Endothelial cell of umbilical vein (primary cell): Measurements from ENCODE around the gene RAD51B. TPM values are rescaled to one million over a fixed set of nuclear protein-coding genes. Genes with fewer than 3 reads are reported as not detected.

Source experiments
- BruUV-seq: library from RNA; stranded (reverse); fragments of 400-500 nt; replicated peaks from 2 replicates; lab custom pipeline; 2021; lab: Mats Ljungman, UMichigan
- CTCF ChIA-PET: fragments of 300-600, 350-600 bp; sonication (Branson Sonifier 250); formaldehyde crosslinking; loops from one replicate; lab custom pipeline; 2021; ENCODE audit warnings: antibody characterized with exemption, inconsistent platforms; lab: Charles Lee
- POLR2A ChIA-PET: fragments of 300-600, 350-600 bp; sonication (Branson Sonifier 250); formaldehyde crosslinking; loops from one replicate; lab custom pipeline; 2021; ENCODE audit warnings: antibody characterized with exemption, inconsistent platforms; lab: Charles Lee
- DNase-seq: peaks from one replicate; pipeline ENCODE4 v3.0.0-alpha.2; 2011; ENCODE audit warnings: low read depth, low spot score
- FAIRE-seq: peaks from 2 replicates; lab custom pipeline; 2011; peaks lifted over from hg19 to GRCh38; lab: Jason Lieb, UNC
- H2AFZ ChIP-seq: 2 replicates; pipeline ENCODE4 v1.6.0; 2012; ENCODE audit warnings: low read depth, low read length, control low read depth, inconsistent platforms
- H3K27ac ChIP-seq: 2 replicates; pipeline ENCODE4 v1.5.1; 2011; ENCODE audit warnings: low read depth, mild to moderate bottlenecking, control low read depth, low read length, moderate library complexity; ENCODE audit not compliant: insufficient read depth
- H3K27me3 ChIP-seq, 2 experiments: 2 replicates each; pipeline versions ENCODE4 v1.6.0 to v1.6.1; 2011; ENCODE audit warnings: low read length in 2 of 2, mixed read lengths in 1 of 2; ENCODE audit not compliant: control insufficient read depth in 2 of 2, insufficient read depth in 2 of 2
- H3K36me3 ChIP-seq, 2 experiments: 2 replicates in 1 of 2; 3 replicates in 1 of 2; pipeline ENCODE4 v1.5.1; 2011; ENCODE audit warnings: low read length in 2 of 2, mild to moderate bottlenecking in 1 of 2, moderate library complexity in 1 of 2; ENCODE audit not compliant: control insufficient read depth in 2 of 2, insufficient read depth in 2 of 2; ENCODE audit errors: extremely low read depth in 1 of 2
- H3K4me1 ChIP-seq: 3 replicates; pipeline ENCODE4 v1.5.1; 2011; ENCODE audit warnings: mild to moderate bottlenecking, low read length; ENCODE audit not compliant: control insufficient read depth, insufficient read depth; ENCODE audit errors: extremely low read depth
- H3K4me2 ChIP-seq: 2 replicates; pipeline ENCODE4 v1.6.1; 2011; ENCODE audit warnings: low read length, control low read depth, mixed read lengths; ENCODE audit not compliant: insufficient read depth
- H3K4me3 ChIP-seq, 3 experiments: fragments of 200-600 bp in 1 of 3; sonication (generic), shearing (Covaris generic) in 1 of 3; replicated peaks in 1 of 3; 2 replicates each; pipeline ENCODE4 v1.5.1; 2011 to 2016; ENCODE audit warnings: control low read depth in 3 of 3, low read length in 3 of 3, mild to moderate bottlenecking in 2 of 3, inconsistent platforms in 1 of 3, low read depth in 1 of 3, moderate library complexity in 1 of 3; ENCODE audit not compliant: insufficient read depth in 1 of 3
- H3K79me2 ChIP-seq: 2 replicates; pipeline ENCODE4 v1.6.0; 2012; ENCODE audit warnings: low read length, inconsistent platforms; ENCODE audit not compliant: control insufficient read depth, insufficient read depth
- H3K9ac ChIP-seq: replicated peaks from 2 replicates; pipeline ENCODE3; 2011; ENCODE audit warnings: low read length, control low read depth; ENCODE audit not compliant: insufficient read depth; ENCODE audit errors: extremely low read depth
- H3K9me1 ChIP-seq: replicated peaks from 3 replicates; pipeline ENCODE4 v1.6.0; 2011; ENCODE audit warnings: mild to moderate bottlenecking, low read length; ENCODE audit not compliant: control insufficient read depth, insufficient read depth; ENCODE audit errors: extremely low read depth
- H3K9me3 ChIP-seq: replicated peaks from 2 replicates; pipeline ENCODE4 v1.5.1; 2012; ENCODE audit warnings: low read length, inconsistent platforms; ENCODE audit not compliant: control insufficient read depth, insufficient read depth
- H4K20me1 ChIP-seq: replicated peaks from 2 replicates; pipeline ENCODE3; 2011; ENCODE audit warnings: mild to moderate bottlenecking, low read length; ENCODE audit not compliant: control insufficient read depth, insufficient read depth; ENCODE audit errors: extremely low read depth
- CTCF ChIP-seq, 2 donors: IDR thresholded peaks; 1 replicate in 1 of 2; 2 replicates in 1 of 2; pipeline ENCODE4 v1.5.1; 2011; ENCODE audit warnings: low read length in 2 of 2, mild to moderate bottlenecking in 2 of 2, moderate library complexity in 2 of 2, control low read depth in 1 of 2, inconsistent platforms in 1 of 2, low read depth in 1 of 2; ENCODE audit not compliant: insufficient read depth in 1 of 2; ENCODE audit errors: extremely low read depth in 1 of 2
- EZH2 ChIP-seq: IDR thresholded peaks from 2 replicates; pipeline ENCODE4 v1.6.1; 2012; ENCODE audit warnings: borderline replicate concordance, low read depth, mild to moderate bottlenecking, moderate library complexity, low read length, inconsistent platforms; ENCODE audit not compliant: severe bottlenecking
- FOS ChIP-seq: IDR thresholded peaks from 2 replicates; pipeline ENCODE4 v1.6.1; 2011; ENCODE audit warnings: mild to moderate bottlenecking, low read length, moderate library complexity, borderline replicate concordance; ENCODE audit not compliant: insufficient read depth
- GATA2 ChIP-seq: IDR thresholded peaks from 2 replicates; pipeline ENCODE4 v1.7.0; 2011; ENCODE audit warnings: low read depth, mild to moderate bottlenecking, moderate library complexity, mixed read lengths, low read length; ENCODE audit not compliant: insufficient read length, insufficient read depth
- JUN ChIP-seq: IDR thresholded peaks from 2 replicates; pipeline ENCODE4 v1.6.1; 2011; ENCODE audit warnings: borderline replicate concordance, low read depth; ENCODE audit not compliant: insufficient read length, insufficient read depth
- MAX ChIP-seq: IDR thresholded peaks from 2 replicates; pipeline ENCODE4 v1.6.1; 2011; ENCODE audit not compliant: insufficient read depth, insufficient read length
- MYC ChIP-seq: IDR thresholded peaks from one replicate; pipeline ENCODE4 v1.6.1; 2011; ENCODE audit warnings: mild to moderate bottlenecking, low read depth, low read length
- POLR2A ChIP-seq: IDR thresholded peaks from 2 replicates; pipeline ENCODE4 v1.6.1; 2012; ENCODE audit warnings: low read depth, mild to moderate bottlenecking, control low read depth, low read length
- POLR2AphosphoS5 ChIP-seq: IDR thresholded peaks from 2 replicates; pipeline ENCODE4 v1.6.1; 2012; ENCODE audit warnings: low read depth, mild to moderate bottlenecking, control low read depth, low read length, moderate library complexity; ENCODE audit not compliant: insufficient read depth
- dilution Hi-C: fragments of 300-500 bp; cut with MboI; formaldehyde crosslinking; loops from one replicate; pipeline ENCODE4 v1.15.0; 2019; ENCODE audit warnings: low sequenced_read_pairs; ENCODE audit not compliant: extremely low pct_ligation_motif_present
- intact Hi-C: fragments of 100-400 bp; cut with micrococcal nuclease; formaldehyde crosslinking; loops from one replicate; pipeline ENCODE4 v1.10.0; 2022
- polyA plus RNA-seq, 4 experiments: library from polyadenylated mRNA; depleted of rRNA in 3 of 4; stranded (reverse) in 3 of 4; unstranded in 1 of 4; fragments of >200 nt; gene quantifications; 2 replicates each; pipeline versions ENCODE4 v1.2.1 to v1.2.3, GENCODE V29; 2011 to 2012; ENCODE audit warnings: missing spikeins in 1 of 4
- total RNA-seq: library from RNA; stranded (reverse); gene quantifications from 2 replicates; pipeline ENCODE4 v1.2.3, GENCODE V29; 2021

The RAD51B gene
- total and polyA plus RNA-seq, 2 donors (not counting 3 experiments of a cell fraction or from before 2014, with no cell fraction given), result 3.9 to 19.0 TPM

GRCh38 chr14:68262567-68262966 lies 443.0 kb downstream of the RAD51B start:
- Histone ChIP-seq H2AFZ (no peak overlapping the region), H3K9ac (no peak overlapping the region), H4K20me1 (no peaks in the 10 kb centered on the region), H3K4me2 (no peak overlapping the region), H3K27ac (no peak overlapping the region), H3K36me3 (no peaks in the 10 kb centered on the region), H3K9me1 (peaks cover 2% of the 10 kb centered on the region), H3K4me3 (no peak overlapping the region), H3K4me1 (peaks cover 24% of the 10 kb centered on the region), H3K79me2 (no peaks in the 10 kb centered on the region), H3K9me3 (no peaks in the 10 kb centered on the region), H3K27me3 (no peaks in the 10 kb centered on the region)
- ChIA-PET POLR2A (no interaction called here), CTCF (no interaction called here)
- TF ChIP-seq MAX (no peak), JUN (no peak), EZH2 (no peak), POLR2A (no peak), POLR2AphosphoS5 (no peak), MYC (no peak), GATA2 (no peak), FOS (no peak), CTCF (IDR thresholded peaks at IDR 0.05; ENCODE audit: extremely low read depth in 1 of 2, insufficient read depth in 1 of 2, low read depth in 1 of 2, low read length in 2 of 2) (no peak)
- DNase-seq (no peak), FAIRE-seq (no peak)
- intact Hi-C loops (no loop called here), dilution Hi-C loops (no loop called here)
- BruUV-seq, result no TSS peak
